Neutrophil (primary cell): ENCODE results near the gene PRKG1.
"Not testable (repeated sequence)": the region's sequence is repeated elsewhere in the genome, so short reads cannot be mapped to it uniquely, and the experiment has no call there.

Experiments used
- H3K27ac ChIP-seq: fragments of 200-600 bp; sonication (generic); 2 replicates; pipeline ENCODE4 v1.5.1; 2016; ENCODE audit warnings: mild to moderate bottlenecking, moderate library complexity
- H3K27me3 ChIP-seq: fragments of 200-600 bp; sonication (generic); 2 replicates; pipeline ENCODE4 v1.6.0; 2016; ENCODE audit warnings: mild to moderate bottlenecking
- H3K36me3 ChIP-seq: fragments of 200-600 bp; sonication (generic); 2 replicates; pipeline ENCODE4 v1.5.1; 2017
- H3K4me1 ChIP-seq, 2 experiments: fragments of 200-600 bp in 1 of 2; sonication (generic) in 1 of 2; 1 replicate in 1 of 2; 2 replicates in 1 of 2; pipeline versions ENCODE4 v1.5.1 to v1.6.1; 2013 to 2016; ENCODE audit warnings: low read depth in 1 of 2, low read length in 1 of 2, mild to moderate bottlenecking in 1 of 2, moderate library complexity in 1 of 2; ENCODE audit not compliant: control insufficient read depth in 1 of 2, insufficient read depth in 1 of 2
- H3K4me3 ChIP-seq, 2 experiments: fragments of 200-600 bp in 1 of 2; sonication (generic) in 1 of 2; 1 replicate in 1 of 2; 2 replicates in 1 of 2; pipeline ENCODE4 v1.5.1; 2013 to 2016; ENCODE audit warnings: low read depth in 1 of 2, low read length in 1 of 2, mild to moderate bottlenecking in 1 of 2, moderate library complexity in 1 of 2
- H3K9me3 ChIP-seq: fragments of 200-600 bp; sonication (generic); 2 replicates; pipeline ENCODE4 v1.5.1; 2016
- CTCF ChIP-seq: fragments of 200-600 bp; sonication (generic); IDR thresholded peaks from 2 replicates; pipeline ENCODE4 v1.5.1; 2016; ENCODE audit warnings: antibody characterized with exemption

Gene PRKG1

GRCh38 chr10:51552879-51553278, 478.6 kb downstream of the PRKG1 start:
- no peak for TF ChIP-seq CTCF
- Histone ChIP-seq H3K27me3 (no peaks in the 10 kb centered on the region), H3K4me1 (no peaks in the 10 kb centered on the region), H3K4me3 (no peak overlapping the region), H3K27ac (no peak overlapping the region), H3K36me3 (no peaks in the 10 kb centered on the region), H3K9me3 (no peaks in the 10 kb centered on the region)

DNA sequence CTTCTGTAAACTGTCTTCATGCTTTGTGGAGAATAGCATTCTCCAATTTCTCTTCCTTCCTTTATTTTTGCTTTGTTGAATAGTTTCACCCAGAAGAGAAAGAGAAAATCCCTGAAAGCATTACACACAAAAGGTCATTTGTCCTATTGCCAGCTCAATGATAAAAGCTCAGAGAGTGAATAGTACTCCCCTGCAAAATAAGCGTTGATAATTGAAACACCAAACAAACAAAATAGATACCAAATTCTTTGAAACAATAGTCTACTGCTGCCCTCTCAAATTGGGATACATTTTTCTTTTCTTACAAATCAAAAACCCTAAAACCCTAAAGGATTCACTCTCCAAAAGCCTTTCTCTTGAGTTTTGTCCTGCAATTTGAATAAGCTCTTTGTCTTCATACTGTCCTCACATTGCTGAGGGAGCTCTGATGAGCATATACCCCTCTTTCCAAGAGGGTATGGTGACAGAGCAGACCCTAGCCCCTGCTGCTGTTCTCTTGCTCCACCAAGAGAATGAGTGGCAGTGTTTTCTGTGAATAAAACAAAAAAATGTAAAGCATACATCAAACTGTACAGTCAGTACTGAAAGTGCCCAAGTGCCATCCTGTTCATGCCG, 490.7 kb downstream of the PRKG1 start:
- TF ChIP-seq CTCF, result no peak
- no peaks in the 10 kb centered on the region for H3K27me3 ChIP-seq
- H3K9me3 ChIP-seq, result no peaks in the 10 kb centered on the region
- H3K36me3 ChIP-seq, result no peaks in the 10 kb centered on the region
- H3K4me3 ChIP-seq, result no peak overlapping the region
- no peaks in the 10 kb centered on the region for H3K4me1 ChIP-seq
- no peak overlapping the region for H3K27ac ChIP-seq

DNA sequence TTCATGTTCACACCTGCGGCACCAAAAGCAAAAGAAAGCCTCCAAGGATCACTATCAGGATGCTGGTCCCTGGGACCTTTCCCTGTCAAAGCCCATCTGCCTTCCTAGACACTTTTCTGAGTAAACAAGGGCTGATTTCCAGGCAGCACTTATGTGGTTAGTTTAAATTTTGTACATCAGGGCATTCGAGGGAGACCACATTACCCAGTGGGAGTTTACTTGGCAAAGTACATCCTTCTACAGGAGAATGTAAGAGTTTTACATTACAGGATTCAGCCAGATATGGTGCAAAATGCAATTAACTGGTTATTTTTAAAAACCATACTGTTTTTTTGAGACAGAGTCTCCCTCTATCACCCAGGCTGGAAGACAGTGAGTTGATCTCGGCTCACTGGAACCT, 493.0 kb downstream of the PRKG1 start:
- no peaks in the 10 kb centered on the region for H3K4me1 ChIP-seq
- no peak overlapping the region for H3K4me3 ChIP-seq
- TF ChIP-seq CTCF, result no peak
- no peaks in the 10 kb centered on the region for H3K36me3 ChIP-seq
- no peaks in the 10 kb centered on the region for H3K27me3 ChIP-seq
- H3K27ac ChIP-seq, result no peak overlapping the region
- H3K9me3 ChIP-seq, result no peaks in the 10 kb centered on the region

DNA sequence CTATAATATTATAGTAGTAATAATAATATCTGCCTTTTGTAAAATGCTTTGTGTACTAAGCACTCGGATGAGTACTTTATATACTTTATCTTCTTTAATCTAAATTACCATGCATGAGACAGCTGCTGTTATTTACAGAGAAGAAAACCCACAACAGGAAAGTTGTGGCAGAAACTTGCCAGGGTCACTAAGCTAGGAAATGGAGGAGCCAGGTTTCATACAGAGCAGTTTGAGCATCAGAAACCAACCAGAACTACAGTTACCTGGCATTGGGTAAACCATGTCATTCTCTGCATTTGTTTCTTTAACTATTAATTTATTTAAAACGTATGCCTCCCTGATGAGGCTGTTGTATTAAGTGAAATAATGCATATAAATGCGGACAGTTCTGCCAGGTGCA, 495.2 kb downstream of the PRKG1 start:
- no peaks in the 10 kb centered on the region for H3K4me1 ChIP-seq
- H3K4me3 ChIP-seq, result no peak overlapping the region
- H3K36me3 ChIP-seq, result no peaks in the 10 kb centered on the region
- H3K27me3 ChIP-seq, result no peaks in the 10 kb centered on the region
- TF ChIP-seq CTCF, result no peak
- no peak overlapping the region for H3K27ac ChIP-seq
- H3K9me3 ChIP-seq, result no peaks in the 10 kb centered on the region

- H3K9me3 ChIP-seq, result no peaks in the 10 kb centered on the region
- no peak overlapping the region for H3K27ac ChIP-seq
- no peaks in the 10 kb centered on the region for H3K36me3 ChIP-seq
- no peak overlapping the region for H3K4me3 ChIP-seq
- no peaks in the 10 kb centered on the region for H3K4me1 ChIP-seq
- no peak for TF ChIP-seq CTCF
- no peaks in the 10 kb centered on the region for H3K27me3 ChIP-seq
Measured at GRCh38 chr10:51574248-51575048, 500.2 kb downstream of the PRKG1 start.

GRCh38 chr10:51581196-51581595, 506.9 kb downstream of the PRKG1 start:
- H3K36me3 ChIP-seq, H3K27me3 ChIP-seq, H3K27ac ChIP-seq, H3K4me1 ChIP-seq, H3K4me3 ChIP-seq, H3K9me3 ChIP-seq: not testable (repeated sequence)
